ENCODE measurements around the gene JPT2. TPM values are rescaled to one million over a fixed set of nuclear protein-coding genes. Genes with fewer than 3 reads are reported as not detected.

Gene JPT2
- total RNA-seq: 41.5 TPM
- long read RNA-seq, partial matches to known transcripts: 0 of 5 reads
- long read RNA-seq, other reads (novel, unspliced or antisense): 5 of 5 reads

GRCh38 chr16:1677942-1678499 is at the start of gene JPT2:
Gene JPT2, plus strand, starts transcription at chr16:1678279. Its CDS starts 34 bp downstream, at chr16:1678313.
- DNase-seq (ENCODE audit: missing footprints) (peak; percentile 99), ATAC-seq (peak; percentile 99)
- intact Hi-C loops (cut with DNase I): loop anchor here (5.0 kb wide), 1 partner anchor 66 kb away; the partner anchor contains the start of genes CRAMP1 and IFT140

- intact Hi-C loops (cut with DNase I): no loop called here
- ATAC-seq (no peak), DNase-seq (ENCODE audit: missing footprints) (peak; percentile 45)
Measured at GRCh38 chr16:1630450-1631213, 47.4 kb upstream of the JPT2 start.

GRCh38 chr16:1631230-1631629 is 46.8 kb upstream of the JPT2 start:
- ATAC-seq (no peak), DNase-seq (ENCODE audit: missing footprints) (no peak)
- intact Hi-C loops (cut with DNase I): no loop called here

- DNase-seq (ENCODE audit: missing footprints) (no peak), ATAC-seq (no peak)
- intact Hi-C loops (cut with DNase I): no loop called here
Measured at GRCh38 chr16:1631931-1632637, 46.0 kb upstream of the JPT2 start.

- intact Hi-C loops (cut with DNase I): no loop called here
- DNase-seq (ENCODE audit: missing footprints) (peak; percentile 37), ATAC-seq (no peak)
Measured at GRCh38 chr16:1632638-1632970, 45.5 kb upstream of the JPT2 start.

GRCh38 chr16:1633310-1633709 is 44.8 kb upstream of the JPT2 start:
- DNase-seq (ENCODE audit: missing footprints): no peak
- no peak for ATAC-seq
- intact Hi-C loops (cut with DNase I): no loop called here

GRCh38 chr16:1634541-1634940 is 43.5 kb upstream of the JPT2 start:
- DNase-seq (ENCODE audit: missing footprints) (peak; percentile 53), ATAC-seq (no peak)
- intact Hi-C loops (cut with DNase I): no loop called here

- intact Hi-C loops (cut with DNase I): no loop called here
- ATAC-seq (no peak), DNase-seq (ENCODE audit: missing footprints) (peak; percentile 39)
Measured at GRCh38 chr16:1635070-1635469, 43.0 kb upstream of the JPT2 start.

- intact Hi-C loops (cut with DNase I): no loop called here
- peak; percentile 40 for ATAC-seq
- peak; percentile 46 for DNase-seq (ENCODE audit: missing footprints)
Measured at GRCh38 chr16:1637526-1637925, 40.6 kb upstream of the JPT2 start.

GRCh38 chr16:1638757-1639156 is 39.3 kb upstream of the JPT2 start:
- no peak for DNase-seq (ENCODE audit: missing footprints)
- ATAC-seq: no peak
- intact Hi-C loops (cut with DNase I): no loop called here

GRCh38 chr16:1639282-1639681 is 38.8 kb upstream of the JPT2 start:
- ATAC-seq: no peak
- intact Hi-C loops (cut with DNase I): no loop called here
- no peak for DNase-seq (ENCODE audit: missing footprints)

GRCh38 chr16:1639860-1640259 is 38.2 kb upstream of the JPT2 start:
- intact Hi-C loops (cut with DNase I): no loop called here
- DNase-seq (ENCODE audit: missing footprints): no peak
- no peak for ATAC-seq

GRCh38 chr16:1640261-1640941 is 37.7 kb upstream of the JPT2 start:
- intact Hi-C loops (cut with DNase I): no loop called here
- no peak for ATAC-seq
- DNase-seq (ENCODE audit: missing footprints): no peak

GRCh38 chr16:1641261-1641660 is 36.8 kb upstream of the JPT2 start:
- DNase-seq (ENCODE audit: missing footprints) (no peak), ATAC-seq (no peak)
- intact Hi-C loops (cut with DNase I): no loop called here

- ATAC-seq: peak; percentile 88
- no peak for DNase-seq (ENCODE audit: missing footprints)
- intact Hi-C loops (cut with DNase I): no loop called here
Measured at GRCh38 chr16:1642148-1642547, 35.9 kb upstream of the JPT2 start.

- ATAC-seq (no peak), DNase-seq (ENCODE audit: missing footprints) (peak; percentile 45)
- intact Hi-C loops (cut with DNase I): no loop called here
Measured at GRCh38 chr16:1642753-1643152, 35.3 kb upstream of the JPT2 start.

- intact Hi-C loops (cut with DNase I): no loop called here
- ATAC-seq (no peak), DNase-seq (ENCODE audit: missing footprints) (no peak)
Measured at GRCh38 chr16:1643521-1643920, 34.6 kb upstream of the JPT2 start.

GRCh38 chr16:1645914-1646525 is 32.1 kb upstream of the JPT2 start:
- ATAC-seq (no peak), DNase-seq (ENCODE audit: missing footprints) (no peak)
- intact Hi-C loops (cut with DNase I): no loop called here

- ATAC-seq: no peak
- DNase-seq (ENCODE audit: missing footprints): no peak
- intact Hi-C loops (cut with DNase I): no loop called here
Measured at GRCh38 chr16:1647856-1648255, 30.2 kb upstream of the JPT2 start.

All from Right ventricle myocardium inferior (tissue), 1 donor.